Measurements from ENCODE around the gene MAP4K3.
"Not testable (repeated sequence)": the region's sequence is repeated elsewhere in the genome, so short reads cannot be mapped to it uniquely, and the experiment has no call there.

Gene MAP4K3

DNA sequence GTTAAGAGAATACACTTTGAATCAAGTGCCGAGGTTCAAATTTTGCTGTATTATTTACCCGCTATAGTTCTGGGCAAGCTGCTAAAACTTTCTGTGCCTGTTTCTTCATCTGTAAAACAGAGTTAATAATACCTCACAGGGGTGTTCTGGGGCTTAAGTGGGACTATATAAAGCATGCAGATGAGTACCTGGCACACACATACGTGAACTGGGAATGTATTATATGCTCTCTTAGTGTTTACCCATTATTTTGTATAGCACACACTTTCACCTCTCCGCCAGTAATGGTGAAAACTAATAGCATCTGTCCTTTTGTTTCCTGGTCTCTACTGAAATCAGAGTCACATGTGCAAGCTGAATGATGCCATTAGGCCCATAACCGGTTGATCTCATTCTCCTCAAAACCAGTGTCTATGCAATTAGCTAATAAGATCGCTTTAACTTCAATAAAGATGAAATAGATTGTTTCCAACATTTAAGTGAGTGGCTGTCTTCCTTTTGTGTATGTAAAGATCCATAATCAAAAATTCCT lies 189.5 kb downstream of the MAP4K3 start:
- CTCF ChIA-PET: interaction anchor here (0.9 to 1.6 kb wide), 2 partner anchors 20 to 124 kb away, joined by 3 to 4 read pairs; no protein-coding TSS in a partner anchor
- POLR2A ChIA-PET: no interaction called here
- TF ChIP-seq, protein P1, sequence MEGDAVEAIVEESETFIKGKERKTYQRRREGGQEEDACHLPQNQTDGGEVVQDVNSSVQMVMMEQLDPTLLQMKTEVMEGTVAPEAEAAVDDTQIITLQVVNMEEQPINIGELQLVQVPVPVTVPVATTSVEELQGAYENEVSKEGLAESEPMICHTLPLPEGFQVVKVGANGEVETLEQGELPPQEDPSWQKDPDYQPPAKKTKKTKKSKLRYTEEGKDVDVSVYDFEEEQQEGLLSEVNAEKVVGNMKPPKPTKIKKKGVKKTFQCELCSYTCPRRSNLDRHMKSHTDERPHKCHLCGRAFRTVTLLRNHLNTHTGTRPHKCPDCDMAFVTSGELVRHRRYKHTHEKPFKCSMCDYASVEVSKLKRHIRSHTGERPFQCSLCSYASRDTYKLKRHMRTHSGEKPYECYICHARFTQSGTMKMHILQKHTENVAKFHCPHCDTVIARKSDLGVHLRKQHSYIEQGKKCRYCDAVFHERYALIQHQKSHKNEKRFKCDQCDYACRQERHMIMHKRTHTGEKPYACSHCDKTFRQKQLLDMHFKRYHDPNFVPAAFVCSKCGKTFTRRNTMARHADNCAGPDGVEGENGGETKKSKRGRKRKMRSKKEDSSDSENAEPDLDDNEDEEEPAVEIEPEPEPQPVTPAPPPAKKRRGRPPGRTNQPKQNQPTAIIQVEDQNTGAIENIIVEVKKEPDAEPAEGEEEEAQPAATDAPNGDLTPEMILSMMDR (IDR thresholded peaks at IDR 0.05; ENCODE audit: control extremely low read depth, extremely low read depth, low read depth, missing control alignments): no peak
- DNase-seq (ENCODE audit: extremely low spot score): no peak

- ChIA-PET CTCF (interaction anchor here (0.9 kb wide), 1 partner anchor 19 kb away, joined by 3 read pairs; no protein-coding TSS in a partner anchor), POLR2A (no interaction called here)
- DNase-seq (ENCODE audit: extremely low spot score): no peak
- TF ChIP-seq, protein P1 (IDR thresholded peaks at IDR 0.05; ENCODE audit: control extremely low read depth, extremely low read depth, low read depth, missing control alignments): no peak
These were observed 190.6 kb downstream of the MAP4K3 start for GRCh38 chr2:39246382-39246980.

GRCh38 chr2:39244963-39245625 lies 192.0 kb downstream of the MAP4K3 start:
- CTCF ChIA-PET: interaction anchor here (1.5 to 1.6 kb wide), 3 partner anchors 15 to 19 kb away, joined by 3 to 4 read pairs (median 4); no protein-coding TSS in a partner anchor
- POLR2A ChIA-PET; DNase-seq (ENCODE audit: extremely low spot score): not testable (repeated sequence)

GRCh38 chr2:39244241-39244862 lies 192.7 kb downstream of the MAP4K3 start:
- ChIA-PET POLR2A (interaction anchor here (0.6 kb wide), 1 partner anchor 1887 kb away, joined by 7 read pairs; no protein-coding TSS in a partner anchor), CTCF (interaction anchor here (1.5 to 1.6 kb wide), 3 partner anchors 14 to 20 kb away, joined by 3 to 4 read pairs (median 4); no protein-coding TSS in a partner anchor)
- DNase-seq (ENCODE audit: extremely low spot score): not testable (repeated sequence)

GRCh38 chr2:39243469-39244123 lies 193.5 kb downstream of the MAP4K3 start, which contains the start of gene CDKL4:
TSS of gene CDKL4 (minus strand) at chr2:39243970.
- CTCF ChIA-PET: interaction anchor here (1.5 kb wide), 2 partner anchors 13 to 14 kb away, joined by 3 to 4 read pairs; no protein-coding TSS in a partner anchor

GRCh38 chr2:39241588-39241987 lies 195.5 kb downstream of the MAP4K3 start:
- TF ChIP-seq, protein P1 (IDR thresholded peaks at IDR 0.05; ENCODE audit: control extremely low read depth, extremely low read depth, low read depth, missing control alignments): no peak
- ChIA-PET CTCF (interaction anchor here (1.3 to 2.7 kb wide), 4 partner anchors 10 to 294 kb away, joined by 4 to 9 read pairs (median 5); no protein-coding TSS in a partner anchor), POLR2A (interaction anchor here (1.0 kb wide), 1 partner anchor 490 kb away, joined by 4 read pairs; the partner anchor contains the start of gene SRSF7)
- DNase-seq (ENCODE audit: extremely low spot score): no peak

More at GRCh38 chr2:39243469-39244123, 193.5 kb downstream of the MAP4K3 start, which contains the start of gene CDKL4:
- peak; percentile 42 for DNase-seq (ENCODE audit: extremely low spot score)
- POLR2A ChIA-PET: interaction anchor here (0.6 kb wide), 1 partner anchor 1886 kb away, joined by 7 read pairs; no protein-coding TSS in a partner anchor
- TF ChIP-seq, protein P1 (IDR thresholded peaks at IDR 0.05; ENCODE audit: control extremely low read depth, extremely low read depth, low read depth, missing control alignments): no peak

DNA sequence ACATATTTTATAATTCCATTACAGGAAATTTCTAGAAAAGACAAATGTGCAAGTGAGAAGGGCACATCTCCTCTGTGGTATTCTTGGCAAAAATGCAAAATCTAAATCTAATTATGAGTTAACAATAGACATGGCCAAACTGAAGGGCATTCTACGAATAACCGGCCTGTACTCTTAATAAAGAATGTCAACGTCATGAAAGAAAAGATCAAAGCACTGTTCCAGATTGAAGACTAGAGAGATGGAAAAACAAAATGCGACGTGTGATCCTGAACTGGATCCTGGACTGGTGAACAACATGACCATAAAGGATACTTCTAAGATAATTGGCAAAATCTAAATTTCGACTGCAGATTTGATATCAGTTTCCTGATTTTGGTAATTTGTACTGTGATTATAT lies 196.3 kb downstream of the MAP4K3 start:
- CTCF ChIA-PET: interaction anchor here (1.5 to 2.7 kb wide), 3 partner anchors 10 to 293 kb away, joined by 4 to 9 read pairs (median 5); no protein-coding TSS in a partner anchor
- TF ChIP-seq, protein P1 (IDR thresholded peaks at IDR 0.05; ENCODE audit: control extremely low read depth, extremely low read depth, low read depth, missing control alignments): no peak
- no peak for DNase-seq (ENCODE audit: extremely low spot score)
- POLR2A ChIA-PET: no interaction called here

Data from GM10248 (cell line).